ENCODE data around the gene EME2.
"Not testable (repeated sequence)": the region's sequence is repeated elsewhere in the genome, so short reads cannot be mapped to it uniquely, and the experiment has no call there.

The EME2 gene

DNA sequence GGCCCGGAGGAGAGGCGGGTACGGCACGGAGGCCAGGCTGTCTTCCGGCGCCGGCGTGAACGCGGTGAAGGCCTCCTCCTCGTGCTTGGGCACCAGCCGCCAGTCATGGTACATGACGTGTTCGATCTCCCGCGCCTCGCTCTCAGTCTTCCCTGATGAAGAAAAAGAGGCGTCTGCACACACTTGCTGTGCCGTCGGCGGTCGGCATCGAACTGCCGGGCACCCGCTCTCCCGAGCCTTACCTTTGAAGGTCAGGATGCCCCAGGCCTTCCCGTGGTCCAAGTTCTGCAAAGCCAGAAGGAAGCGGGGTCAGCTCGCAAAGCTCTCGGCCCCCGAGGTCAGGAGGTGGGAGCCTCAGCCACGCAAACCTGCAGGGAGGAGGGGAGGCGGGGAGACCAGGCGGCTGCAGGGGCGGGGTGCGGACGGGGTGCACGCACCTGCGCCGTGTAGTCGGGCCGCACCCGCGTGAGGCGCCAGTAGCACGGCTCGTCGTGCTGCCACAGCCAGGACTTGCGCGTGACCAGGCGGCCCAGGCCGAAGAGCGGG, at the start of gene EME2:
Gene EME2 (plus strand): TSS at position 449 of the 546 bp plus-strand sequence. CDS start 418 bp downstream, outside the sequence.
- peak; percentile 22 for ATAC-seq

DNA sequence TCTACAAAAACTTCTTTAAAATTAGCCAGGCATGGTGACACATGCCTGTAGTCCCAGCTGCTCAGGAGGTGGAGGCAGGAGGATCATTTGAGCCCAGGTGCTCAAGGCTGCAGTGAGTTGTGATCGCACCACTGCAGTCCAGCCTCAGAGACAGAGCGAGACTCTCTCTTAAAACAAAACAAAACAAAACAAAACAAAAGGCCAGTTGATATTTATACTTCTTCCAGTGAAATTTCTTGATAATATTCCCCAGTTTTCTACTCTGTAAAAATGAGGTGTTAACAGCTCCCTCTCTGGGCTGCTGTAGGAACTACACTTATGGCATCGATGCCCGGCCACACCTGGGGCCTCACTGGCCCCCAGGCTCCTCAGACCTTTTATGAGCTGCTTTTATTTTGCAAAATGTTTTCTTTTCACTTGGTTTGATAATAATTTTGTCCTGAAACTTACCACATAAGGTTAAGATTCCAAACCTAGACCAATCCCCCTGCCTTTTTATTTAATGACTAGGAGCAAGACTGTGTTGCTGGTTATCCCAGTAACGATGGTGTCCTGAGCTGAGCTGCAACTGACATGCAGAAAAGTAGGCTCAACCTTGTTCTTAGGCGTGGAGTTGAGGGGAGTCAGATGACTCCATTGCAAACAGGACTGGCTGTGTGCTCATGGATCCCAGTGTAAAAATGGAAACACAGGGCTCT, 49.0 kb upstream of the EME2 start:
- no peak for ATAC-seq

- ATAC-seq, result no peak
These were observed 48.1 kb upstream of the EME2 start for GRCh38 chr16:1724491-1724890.

GRCh38 chr16:1726661-1727502, 45.7 kb upstream of the EME2 start:
- no peak for ATAC-seq

DNA sequence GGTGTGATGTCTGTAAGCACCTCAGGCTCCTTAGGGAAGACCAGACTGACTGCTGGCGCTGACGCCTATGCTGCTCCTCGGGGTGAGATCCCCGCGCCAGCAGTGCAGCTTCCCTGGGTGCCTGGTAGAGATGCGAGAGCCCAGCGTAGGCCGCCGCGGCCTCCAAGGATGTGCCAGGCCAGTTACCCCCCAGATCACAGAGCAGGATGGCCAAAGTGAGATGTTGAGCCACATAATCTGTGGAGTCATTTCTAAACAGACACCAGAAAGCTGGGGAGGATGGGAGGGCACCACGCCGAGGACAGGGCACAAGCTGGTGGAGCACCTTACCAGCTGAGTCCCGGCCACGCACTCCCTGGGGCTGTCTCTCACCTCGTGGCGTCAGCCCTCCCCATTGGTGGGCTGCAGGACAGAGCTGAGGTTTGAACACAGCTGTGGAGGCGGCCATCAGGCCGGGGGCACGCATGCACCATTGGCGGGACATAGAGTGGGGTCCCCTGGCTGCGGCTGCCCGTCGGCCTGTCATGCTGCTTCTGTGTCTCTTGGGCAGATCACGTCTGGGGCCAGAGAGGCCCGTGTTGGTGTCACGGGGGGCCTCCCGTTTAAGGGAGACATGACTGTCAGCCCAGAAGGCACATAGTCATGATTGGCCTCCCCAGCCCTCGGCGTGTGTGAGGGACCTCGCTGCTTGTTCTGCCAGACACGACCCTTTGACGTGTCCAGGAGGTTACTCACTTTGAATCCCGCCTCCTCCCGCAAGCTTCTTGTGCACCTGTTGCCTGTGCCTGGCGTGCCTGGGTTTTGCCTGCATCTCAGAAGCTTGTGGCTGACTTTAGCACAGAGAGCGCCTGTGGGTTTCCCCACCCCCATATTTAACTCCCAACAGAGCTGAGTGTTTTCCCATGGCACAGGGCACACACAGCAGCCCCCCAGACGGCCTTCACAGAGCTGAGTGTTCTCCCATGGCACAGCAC, 44.7 kb upstream of the EME2 start:
- no peak for ATAC-seq

- ATAC-seq, result no peak
These were observed 43.6 kb upstream of the EME2 start for GRCh38 chr16:1729026-1729425.

DNA sequence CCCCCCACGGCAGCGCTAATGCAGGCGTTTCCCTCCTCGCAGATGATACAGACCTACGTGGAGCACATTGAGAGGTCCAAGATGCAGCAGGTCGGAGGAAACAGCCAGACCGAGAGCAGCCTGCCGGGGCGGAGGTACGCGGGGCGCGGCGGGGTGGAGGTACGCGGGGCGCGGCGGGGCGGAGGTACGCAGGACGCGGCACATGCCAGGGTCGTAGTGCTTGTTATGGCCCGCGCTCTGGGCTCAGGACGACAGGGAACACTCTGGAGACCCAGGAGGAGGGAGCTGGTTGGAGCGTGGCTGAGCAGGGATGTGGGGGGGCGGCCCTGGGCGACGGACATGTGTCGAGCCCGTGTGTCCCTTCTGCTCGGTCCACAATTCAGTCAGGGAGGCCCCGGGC, 43.2 kb upstream of the EME2 start:
- no peak for ATAC-seq

DNA sequence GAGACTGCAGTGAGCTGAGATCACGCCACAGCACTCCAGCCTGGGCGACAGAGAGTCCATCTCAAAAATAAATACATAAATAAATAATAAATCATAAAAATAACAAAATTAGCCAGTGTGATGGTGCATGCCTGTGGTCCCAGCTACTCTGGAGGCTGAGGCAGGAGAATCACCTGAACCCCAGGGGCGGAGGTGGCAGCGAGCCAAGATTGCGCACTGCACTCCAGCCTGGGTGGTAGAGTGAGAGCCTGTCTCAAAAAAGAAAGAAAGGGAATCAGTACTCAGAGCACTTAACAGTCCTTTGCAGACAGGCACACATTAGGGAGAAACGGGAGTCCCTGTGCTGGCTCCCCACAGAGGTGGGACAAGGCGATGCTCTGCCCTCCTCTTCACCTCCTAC, 41.5 kb upstream of the EME2 start:
- ATAC-seq, result no peak

GRCh38 chr16:1731603-1732002, 41.0 kb upstream of the EME2 start:
- ATAC-seq, result no peak

DNA sequence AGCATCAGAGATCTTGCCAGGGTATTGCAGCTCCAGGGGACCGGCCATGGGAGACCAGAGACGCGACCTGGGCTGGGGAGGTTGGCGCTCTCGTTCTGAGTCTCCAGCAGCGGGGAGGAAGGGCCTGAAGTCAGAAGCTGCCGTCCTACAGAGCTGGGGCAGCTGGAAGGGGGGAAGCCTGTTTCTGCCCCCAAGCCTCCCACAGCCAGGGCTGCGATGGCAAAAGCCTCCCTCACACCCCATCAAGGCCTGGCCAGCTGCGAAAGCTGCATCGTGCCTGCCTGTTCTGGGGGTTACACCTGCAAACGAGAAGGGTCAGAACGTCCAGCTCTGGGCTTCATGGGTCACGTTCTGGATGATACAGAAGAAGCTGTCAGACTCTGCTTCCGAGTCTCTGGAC, 40.5 kb upstream of the EME2 start:
- no peak for ATAC-seq

DNA sequence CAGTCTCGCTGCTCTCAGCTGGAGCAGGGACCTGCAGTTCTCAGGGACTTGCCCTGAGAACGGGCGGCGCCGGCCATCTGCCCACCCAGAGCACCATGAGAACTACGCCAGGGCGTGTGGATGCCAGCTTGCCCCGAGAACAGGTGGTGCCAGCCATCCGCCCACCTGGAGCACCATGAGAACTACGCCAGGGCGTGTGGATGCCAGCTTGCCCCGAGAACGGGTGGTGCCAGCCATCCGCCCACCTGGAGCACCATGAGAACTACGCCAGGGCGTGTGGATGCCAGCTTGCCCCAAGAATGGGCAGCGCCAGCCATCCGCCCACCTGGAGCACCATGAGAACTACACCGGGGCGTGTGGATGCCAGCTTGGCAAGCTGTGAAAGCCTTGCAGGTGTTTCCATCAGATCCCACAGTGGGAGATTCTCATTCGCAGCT, 40.0 kb upstream of the EME2 start:
- not testable (repeated sequence) for ATAC-seq

- ATAC-seq, result no peak
These were observed 38.5 kb upstream of the EME2 start for GRCh38 chr16:1734123-1734522.

GRCh38 chr16:1734816-1735215, 37.8 kb upstream of the EME2 start:
- no peak for ATAC-seq

GRCh38 chr16:1740234-1740633, 32.4 kb upstream of the EME2 start:
- ATAC-seq, result no peak

- no peak for ATAC-seq
These were observed 31.7 kb upstream of the EME2 start for GRCh38 chr16:1740781-1741490.

- ATAC-seq, result no peak
These were observed 31.0 kb upstream of the EME2 start for GRCh38 chr16:1741553-1742165.

- ATAC-seq, result no peak
These were observed 29.0 kb upstream of the EME2 start for GRCh38 chr16:1743376-1744337.

DNA sequence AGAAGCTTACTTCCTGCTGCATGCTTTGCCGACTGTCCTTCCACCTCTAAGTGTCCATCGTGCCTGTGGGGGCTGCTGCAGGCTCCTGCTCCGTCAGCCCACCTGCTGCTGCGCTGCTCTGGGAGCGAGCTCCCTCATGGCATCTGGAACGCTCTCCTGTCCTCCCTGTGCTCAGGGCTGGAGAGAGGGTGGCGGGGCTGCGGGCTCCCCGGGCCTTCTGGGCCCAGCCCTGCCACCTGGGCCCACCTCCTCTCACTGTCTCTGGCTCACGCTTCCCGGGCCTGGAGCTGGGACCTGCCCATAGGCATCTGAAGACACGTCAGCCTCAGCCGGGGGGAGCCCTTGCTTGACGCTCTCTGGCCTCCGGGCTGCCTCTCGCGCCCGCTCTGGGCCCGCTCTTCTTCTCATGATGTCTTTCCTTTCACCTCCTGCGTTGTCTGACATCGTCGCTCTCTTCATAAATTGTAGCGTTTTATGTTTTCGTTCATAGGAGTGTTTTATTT, 28.2 kb upstream of the EME2 start:
- no peak for ATAC-seq

- no peak for ATAC-seq
These were observed 27.3 kb upstream of the EME2 start for GRCh38 chr16:1745181-1745899.

Measured in activated CD4-positive, CD25-positive, alpha-beta regulatory T cell treated with anti-CD3 and anti-CD28 coated beads, Interleukin-2, amount 50 U/mL, for 24 hours (primary cell).